Stimulated activated naive CD4-positive, alpha-beta T cell treated with Interleukin-2 at 50 U/mL for 16 hours (primary cell): Measurements from ENCODE around the gene TM4SF4.

Experiments
- DNase-seq: peaks from one replicate; lab custom pipeline; 2025; lab: John Stamatoyannopoulos, UW

TM4SF4 gene

DNA sequence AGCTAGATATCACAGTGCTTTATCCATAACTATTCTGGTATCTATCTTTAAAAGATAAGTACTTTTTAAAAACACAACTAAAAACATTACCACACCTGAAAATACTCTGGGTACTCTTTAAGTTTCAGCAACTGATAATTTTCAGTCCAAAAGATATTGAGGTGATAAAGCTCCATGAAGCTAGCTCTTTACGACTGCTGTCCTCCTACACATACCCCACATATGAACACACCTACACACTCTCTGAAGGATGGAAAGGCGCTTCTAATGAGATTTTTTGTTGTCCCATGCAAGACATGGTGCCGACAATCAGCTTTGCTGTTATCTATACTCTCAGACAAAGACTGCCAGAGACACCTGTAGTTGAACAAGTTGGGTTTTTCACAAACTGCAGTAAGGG, 19.1 kb upstream of the TM4SF4 start:
- DNase-seq, result no peak

DNA sequence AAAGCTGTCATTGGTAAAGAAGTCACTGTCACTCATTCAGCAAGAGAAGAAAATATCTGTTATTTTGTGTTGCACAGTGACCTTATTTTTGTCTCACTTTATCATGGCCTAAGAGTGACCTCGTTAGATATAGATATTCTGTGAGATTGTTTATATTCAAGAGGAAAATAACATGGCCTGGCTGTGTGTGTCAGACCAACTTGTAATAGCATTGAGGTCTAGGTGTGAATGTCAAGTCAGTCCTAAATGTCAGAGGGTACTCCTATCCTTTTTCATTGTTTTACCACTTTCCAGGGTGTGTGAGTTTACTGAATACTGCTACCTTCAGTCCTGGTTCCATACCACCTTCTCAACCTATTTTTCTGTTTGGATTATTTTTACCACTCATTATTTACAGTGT, 18.5 kb upstream of the TM4SF4 start:
- DNase-seq, result no peak

DNA sequence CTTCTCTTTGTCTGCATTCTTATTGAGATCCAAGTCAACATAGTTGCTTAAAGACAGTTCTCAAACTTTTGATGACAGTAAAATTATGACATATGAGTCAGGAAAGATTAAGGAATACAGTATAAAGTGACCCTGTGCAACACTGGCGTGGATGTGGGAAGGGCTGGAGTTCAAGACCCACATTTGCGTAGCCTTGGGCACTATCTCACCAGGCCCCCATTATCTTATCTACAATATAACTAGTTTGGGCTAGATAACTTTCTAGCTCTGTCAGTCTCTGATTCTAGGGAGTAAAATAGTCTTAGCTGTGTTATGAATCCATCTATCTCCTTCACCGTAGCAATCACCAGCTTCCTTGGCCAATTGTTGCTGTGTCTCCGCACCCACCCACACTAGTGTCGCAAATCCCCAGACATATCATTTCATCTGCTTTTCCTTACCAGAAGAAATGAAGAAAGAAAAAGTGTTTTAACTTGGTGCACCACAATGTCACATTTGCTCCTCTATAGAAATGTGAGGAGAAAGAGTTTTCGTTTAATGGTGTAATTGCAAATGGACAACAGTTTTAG, 14.9 kb upstream of the TM4SF4 start:
- DNase-seq, result no peak

DNA sequence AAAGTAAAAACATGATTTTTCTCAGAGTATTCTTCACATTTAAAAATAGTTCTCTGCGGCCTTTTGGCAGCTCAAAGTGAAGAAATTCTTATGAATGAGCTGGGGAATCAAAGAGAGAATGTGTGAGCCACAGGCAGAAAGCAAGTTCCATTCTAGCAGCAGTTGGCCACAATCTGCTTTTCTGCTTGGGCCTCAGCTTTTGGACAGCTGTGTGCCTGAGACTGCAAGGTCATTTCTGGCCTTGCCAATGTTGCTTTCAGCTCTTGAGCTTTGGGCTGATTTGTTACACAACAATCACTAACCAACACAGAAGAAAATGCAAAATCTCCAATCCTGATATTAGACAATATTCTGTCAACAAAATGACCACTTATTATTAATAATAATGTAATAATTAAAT, 14.4 kb upstream of the TM4SF4 start:
- no peak for DNase-seq

DNA sequence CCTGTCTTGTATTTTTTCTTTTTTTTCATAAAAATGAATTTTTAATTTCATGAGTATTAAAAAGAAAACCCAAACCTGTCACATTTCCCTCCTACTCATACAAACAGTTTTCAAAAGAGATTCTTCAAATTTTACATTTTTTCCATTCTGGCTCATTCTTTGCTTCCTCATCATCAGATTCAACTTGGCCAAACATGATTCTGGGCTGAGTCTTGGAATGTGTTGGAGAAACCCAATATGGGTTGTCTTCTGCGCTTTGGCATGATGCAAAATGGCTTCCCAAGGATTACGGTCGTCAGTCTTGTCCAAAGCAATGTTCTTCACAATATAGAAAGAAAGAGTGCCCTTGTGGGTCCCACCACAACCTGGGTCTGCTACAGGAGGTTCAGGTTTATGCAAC, 12.4 kb upstream of the TM4SF4 start:
- no peak for DNase-seq

DNA sequence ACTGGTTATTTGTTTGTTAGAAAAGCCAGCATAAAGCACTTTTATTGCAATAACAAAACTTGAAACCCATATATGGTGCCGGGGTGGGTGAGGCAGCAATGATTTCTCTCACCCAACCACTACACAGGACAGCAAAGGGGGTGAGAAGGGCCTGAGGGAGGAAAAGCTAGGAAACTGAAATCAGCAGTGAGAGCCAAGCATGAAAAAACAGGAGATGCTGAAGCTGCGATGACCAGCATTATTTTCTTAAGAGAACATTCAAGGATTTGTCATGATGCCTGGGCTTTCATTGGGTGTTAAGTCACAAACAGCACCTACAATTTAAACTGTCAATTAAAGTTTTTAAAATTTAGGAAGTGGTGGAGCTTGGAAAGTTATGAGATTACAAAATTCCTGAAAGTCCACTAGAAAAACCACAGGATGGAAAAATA, 11.9 kb upstream of the TM4SF4 start:
- no peak for DNase-seq

DNA sequence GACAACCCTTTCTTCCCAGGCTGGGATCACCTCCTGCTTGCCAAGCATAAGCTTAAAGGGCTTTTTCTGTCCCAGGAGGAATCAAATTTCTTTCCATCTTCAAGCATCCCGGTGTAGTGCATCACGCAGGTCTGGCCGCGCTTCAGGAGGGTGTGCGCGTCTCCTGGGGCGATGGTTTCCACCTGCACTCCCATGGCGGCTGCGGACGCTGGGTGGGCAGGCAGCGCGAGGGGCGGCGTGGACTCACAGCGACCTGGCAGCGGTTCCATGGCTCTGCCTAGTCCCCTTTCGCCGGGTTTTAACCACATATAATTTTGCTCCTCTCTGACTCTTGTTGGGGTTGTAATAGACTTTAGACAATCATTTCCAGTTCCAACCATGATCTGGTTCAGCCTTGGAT, 10.6 kb upstream of the TM4SF4 start:
- no peak for DNase-seq

DNA sequence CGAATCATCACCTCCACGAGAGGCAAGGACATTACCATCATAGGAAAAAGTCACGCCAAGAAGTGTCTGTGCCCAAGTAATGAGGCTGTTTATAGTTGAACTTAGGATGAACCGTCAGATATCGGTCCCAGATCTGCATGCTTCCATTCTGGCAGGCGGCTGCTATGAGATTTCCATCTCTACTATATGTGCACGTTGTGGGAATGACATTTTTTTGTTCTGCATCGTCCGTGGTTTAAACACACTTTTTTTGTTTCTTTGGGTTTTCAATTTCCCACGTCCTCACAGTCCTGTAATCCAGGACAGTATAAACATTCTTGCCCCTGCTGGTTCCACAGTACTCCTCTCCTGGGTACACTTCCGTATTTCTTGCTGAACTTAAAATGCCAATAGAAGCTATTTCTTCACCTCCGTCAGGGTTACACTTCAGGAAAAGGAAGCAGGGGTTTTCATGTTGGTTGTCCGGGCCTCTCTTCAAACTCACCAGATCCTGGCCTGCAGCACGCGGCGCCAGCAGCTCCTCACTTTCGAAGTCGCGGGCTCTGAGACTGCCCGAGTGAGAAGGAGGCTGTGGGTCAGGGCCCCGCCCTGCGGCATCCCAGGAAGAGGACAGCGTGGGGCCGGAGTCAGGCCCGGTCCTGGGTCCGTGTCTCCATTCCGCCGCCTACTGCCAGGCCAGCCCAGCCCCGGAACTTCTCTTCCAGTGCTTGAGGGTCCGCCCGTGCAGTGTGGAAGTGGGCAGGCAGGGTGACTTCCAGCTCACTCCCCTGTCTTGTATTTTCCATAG, 9.8 kb upstream of the TM4SF4 start:
- no peak for DNase-seq

DNA sequence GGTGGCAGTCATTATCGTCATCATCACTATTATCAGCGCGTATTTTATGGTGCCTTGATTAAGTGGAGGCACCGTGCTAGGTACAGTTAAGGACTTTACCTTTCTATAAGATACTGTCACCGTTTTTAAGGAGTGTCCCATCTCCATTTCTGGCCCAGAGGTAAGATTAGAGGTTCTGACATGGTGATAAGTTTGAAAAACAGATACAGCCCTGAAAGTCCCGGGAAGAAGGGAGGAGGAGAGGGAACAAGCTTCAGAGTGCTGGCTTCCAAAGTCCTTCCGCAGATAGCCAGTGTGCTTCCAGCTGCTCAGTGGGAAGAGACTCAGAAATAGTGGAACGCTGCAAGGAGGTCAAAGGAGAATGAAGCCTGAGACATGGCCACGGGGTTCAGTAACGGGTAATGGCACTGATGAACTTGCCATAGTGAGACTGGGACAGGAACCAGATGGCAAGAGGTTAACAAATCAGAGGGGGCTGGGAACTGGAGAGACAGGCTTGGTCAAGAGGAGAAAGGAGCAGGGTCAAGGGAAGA, 9.1 kb upstream of the TM4SF4 start:
- DNase-seq, result no peak

DNA sequence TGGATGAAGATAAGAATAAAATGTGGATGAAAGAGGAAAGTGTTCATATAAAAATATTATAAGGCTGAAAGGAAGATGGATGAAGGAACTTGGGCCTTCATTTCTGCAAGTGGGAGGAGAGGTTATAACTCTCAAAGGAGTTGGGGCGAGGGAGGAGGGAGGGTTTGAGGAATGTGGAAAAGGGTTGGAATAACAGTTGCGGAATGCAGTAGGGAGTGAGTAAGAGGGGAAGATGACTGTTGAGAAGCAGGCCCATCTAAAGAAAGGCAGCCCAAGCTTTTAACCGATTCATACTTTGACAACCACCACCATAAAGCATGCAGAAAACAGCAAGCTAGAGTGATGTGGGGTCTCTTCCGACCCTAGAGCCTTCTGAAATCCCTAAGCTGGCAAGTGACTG, 8.3 kb upstream of the TM4SF4 start:
- DNase-seq, result no peak

DNA sequence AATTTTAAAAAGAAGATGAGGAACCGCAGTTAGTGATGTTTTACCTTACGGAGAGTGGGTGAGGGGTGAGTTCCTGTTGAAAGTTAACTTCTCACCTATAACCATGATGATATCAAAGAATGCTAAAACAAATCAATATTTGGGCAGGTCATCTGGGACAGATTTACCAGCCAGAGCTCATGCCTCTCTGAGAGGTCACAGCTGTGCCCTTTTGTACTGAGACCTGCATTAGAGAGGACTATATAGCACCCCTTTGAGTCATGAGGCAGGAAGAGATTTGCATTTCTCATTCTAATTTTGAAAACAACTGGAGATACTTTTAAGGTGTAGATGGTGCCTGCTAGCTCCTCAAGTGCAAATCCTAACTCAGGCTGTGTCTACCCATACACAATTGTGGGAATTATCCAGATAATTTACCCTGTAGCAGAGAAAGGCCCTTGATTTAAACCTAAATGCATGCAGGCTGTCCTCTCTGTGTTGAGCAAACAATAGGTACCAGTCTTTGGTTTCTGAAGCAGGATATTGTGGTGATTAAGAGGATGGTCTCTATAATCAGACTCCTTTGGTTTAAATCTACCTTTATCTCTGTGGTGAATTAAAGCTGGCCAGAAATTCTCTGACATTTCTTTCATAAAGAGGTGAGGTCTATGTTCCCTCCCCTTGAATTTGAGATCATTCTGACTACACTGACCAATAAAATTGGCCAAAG, 5.8 kb upstream of the TM4SF4 start:
- DNase-seq, result no peak

DNA sequence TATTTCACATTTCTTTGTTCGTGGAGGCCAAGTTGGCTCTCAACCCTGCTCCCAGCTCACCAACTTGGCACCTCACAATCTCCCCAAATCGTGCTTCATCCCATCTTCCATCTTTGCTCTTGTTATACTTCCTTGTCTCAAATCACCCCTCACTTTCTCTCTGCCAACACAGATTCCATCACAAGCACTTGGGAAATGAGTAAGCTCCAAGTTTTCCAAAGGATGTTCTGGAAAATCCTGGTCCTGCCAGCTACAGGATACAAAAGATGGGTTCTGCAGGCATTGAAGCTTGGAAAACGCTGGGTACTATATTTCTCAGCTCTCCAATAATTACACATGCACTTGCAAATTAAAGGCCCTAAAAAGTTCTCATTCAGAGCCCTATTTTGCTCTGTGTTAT, 4.1 kb upstream of the TM4SF4 start:
- DNase-seq, result no peak

DNA sequence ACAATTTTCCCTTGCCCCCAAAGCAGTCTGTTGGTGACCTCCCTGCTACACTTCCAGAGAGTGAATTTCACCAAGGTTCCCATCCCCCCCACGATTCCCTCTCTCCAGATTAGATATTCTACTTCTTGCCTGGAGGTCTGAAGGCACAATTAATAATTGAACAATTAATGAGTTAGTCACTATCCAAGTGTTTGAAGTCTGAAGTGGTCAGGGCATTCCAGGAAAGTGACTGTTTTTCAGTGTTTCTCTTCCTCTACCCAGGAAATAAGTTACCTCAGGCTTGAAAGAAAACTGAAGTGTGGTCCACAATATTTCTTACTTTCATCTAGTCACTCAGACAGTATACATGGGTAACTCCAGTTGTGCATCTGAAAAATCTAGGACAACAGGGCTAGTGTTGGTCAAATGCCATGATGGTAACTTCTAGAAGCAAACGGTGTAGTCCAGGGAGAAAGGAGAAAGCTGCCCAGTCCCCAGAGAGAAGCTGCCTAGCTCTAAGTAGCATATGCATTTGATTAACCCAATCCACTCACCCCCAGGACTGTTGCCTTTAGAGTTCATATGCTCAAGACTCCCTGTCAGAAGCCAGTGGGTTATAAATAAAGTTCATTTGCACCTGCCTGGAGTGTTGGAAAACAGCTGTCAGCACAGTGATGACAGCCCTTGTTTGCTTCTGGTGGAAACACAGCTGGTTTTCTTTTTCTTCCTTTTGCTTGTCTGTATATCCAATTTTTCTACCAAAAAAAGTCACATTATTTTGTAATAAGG, 2.3 kb upstream of the TM4SF4 start:
- no peak for DNase-seq

DNA sequence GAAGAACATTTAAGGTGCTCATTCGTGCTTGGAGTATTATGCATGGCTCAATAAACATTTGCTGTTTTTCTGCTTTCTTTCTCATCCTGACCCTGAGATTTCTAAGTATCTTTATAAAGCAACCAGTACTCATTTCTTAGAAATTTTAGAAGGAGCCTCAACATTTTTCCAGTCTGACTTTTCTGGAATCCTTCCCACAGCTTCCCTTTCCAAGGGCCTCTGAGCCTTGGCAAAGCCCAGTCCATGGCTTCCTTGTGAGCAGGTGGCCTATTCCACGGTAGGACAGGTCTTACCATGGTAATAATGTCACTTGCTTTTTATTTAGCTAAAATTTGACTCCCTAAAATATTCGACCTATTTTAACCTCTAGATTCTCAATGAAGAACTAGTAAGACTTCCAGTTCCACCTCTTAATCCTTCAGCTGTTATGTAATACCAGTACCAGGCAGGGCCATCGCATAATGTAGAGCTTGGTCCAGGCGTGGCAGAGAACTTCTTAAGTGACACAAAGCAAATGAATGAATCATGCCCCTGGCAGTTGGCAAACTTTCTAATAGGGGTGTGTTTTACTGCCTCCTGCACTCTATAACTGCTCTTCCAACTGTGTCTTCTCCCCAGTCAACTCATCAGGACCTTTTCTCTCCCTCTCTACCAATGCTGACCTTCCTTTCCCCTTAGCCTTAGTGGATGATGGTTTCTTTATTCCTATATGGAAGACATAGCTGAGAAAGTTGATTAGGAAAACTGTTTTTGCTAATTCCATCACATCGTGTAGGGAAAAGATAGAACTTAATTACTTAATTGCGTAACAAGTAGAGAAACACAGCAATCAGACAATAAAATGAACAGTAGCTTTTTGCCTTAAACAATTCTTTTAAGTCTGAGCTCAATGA, 894 bp upstream of the TM4SF4 start:
- DNase-seq, result no peak

DNA sequence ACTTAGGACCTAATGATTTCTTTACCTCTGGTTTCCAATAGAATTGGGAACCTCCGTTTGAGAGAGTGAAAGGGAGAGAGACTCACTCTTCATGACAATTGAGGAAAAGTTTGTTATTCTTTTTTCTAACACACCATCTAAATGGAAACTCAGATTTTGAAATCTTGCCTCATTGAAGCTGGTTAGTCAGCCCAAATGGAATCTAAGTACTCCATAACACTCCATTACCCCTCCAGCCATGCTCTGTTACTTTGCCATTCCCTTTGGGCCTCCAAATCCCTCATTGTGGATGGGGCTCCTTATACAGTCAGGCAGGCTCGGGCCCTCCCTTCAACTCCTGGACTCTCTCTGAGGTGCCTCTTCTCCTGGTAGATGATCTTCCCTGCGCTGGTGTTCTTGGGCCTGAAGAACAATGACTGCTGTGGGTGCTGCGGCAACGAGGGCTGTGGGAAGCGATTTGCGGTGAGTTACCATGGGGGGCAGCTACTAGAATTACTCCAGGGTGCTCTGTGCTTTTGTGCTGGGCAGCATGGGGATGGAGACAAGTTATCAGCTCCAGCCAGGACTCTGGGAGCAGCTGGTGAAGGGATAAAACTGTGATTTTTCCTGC, 1.1 kb downstream of the TM4SF4 start:
- no peak for DNase-seq

DNA sequence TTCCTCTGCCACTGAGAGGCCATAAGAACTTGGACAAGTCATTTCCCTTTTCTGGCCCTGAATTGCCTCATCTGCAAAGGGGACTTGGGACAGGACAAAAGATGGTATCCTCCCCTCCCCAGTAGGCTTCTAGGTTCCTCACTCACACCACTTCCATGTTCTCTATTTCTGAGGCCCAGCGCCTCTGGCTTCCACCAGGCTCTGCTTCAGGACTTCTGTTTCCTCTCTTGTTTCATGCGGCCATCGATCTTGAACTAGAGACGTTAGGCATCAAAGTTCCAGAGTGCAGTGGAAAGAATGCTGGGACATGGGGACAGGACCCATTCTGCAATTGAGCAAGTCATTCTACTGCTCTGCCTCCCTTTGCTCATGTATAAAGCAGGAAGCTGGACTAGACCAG, 1.7 kb downstream of the TM4SF4 start:
- no peak for DNase-seq

DNA sequence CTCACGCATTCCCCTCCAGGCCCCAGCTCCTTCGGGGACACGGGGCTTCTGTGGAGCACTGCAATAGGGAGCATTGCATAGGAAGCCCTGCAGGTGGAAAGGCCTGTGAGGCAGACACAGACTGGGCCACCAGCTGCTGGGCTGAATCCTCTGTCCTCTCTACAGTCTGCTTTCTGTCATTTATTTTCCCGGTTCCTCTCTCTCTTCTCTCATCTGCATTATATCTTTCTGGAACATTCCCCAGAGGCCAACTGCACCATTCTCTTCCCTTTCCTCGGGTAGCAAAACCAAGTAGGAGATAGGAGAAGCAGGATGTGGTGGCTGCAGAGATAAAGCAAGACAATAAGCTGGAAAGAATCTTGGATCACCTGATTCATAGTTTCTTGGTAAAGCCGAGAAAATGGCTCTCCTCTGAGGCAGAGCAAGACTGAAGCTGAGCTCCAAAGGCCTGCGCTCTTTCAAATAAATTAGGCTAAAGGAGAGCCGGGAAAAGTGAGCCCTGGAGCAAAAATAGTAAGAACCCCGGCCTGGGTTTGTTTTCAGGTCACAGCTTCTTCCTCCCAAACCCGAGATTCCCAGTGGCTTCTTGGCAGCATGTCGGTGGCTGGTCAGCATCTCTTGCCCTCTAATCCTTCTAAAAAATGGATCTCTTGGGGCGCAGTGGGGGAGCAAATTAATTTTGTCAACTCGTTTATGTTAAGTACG, 5.3 kb downstream of the TM4SF4 start:
- DNase-seq, result no peak

DNA sequence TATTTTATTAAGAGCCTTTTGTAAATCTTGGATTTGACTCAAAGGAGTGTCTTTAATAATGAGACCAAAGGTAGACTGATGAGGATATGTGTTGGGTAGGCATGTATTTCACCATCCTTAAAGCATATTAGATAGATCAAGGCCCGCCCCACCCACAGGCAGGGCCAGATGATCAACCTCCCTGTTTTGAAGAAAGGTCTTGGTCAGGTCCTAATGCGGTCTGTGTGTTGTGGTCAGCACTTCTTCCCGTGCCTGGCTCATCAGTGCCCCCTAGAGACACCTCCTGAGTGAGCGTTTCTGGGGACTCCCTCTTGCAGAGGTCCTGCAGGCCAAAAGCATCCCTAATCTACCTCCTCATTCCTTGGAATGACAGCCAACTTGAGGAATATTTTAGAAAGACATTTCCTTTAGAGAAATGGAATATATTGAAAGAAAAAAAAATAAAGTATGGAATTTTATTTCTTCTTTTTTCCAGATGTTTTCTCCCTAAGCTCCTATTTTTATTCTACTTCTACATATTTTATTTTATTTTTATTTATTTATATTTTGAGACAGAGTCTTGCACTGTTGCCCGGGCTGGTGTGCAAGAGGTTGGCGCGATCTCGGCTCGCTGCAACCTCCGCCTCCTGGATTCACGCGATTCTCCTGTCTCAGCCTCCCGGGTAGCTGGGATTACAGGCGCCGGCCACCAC, 6.0 kb downstream of the TM4SF4 start:
- no peak for DNase-seq

DNA sequence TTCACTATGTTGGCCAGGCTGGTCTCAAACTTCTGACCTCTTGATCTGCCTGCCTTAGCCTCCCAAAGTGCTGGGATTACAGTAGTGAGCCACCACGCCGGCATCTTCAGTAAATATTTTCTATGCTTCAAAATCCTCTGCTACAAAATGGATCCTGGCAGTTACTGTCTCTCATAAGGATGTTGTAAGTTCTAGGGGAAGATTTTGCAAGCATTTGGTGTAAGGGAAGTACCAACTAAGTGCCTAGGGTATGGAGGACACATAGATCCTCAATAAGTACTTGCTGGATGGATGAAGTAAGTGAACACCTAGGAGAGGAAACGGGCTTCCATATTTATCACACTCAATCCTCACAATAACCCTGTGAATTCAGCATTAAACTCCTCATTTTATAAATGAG, 6.6 kb downstream of the TM4SF4 start:
- DNase-seq, result no peak

DNA sequence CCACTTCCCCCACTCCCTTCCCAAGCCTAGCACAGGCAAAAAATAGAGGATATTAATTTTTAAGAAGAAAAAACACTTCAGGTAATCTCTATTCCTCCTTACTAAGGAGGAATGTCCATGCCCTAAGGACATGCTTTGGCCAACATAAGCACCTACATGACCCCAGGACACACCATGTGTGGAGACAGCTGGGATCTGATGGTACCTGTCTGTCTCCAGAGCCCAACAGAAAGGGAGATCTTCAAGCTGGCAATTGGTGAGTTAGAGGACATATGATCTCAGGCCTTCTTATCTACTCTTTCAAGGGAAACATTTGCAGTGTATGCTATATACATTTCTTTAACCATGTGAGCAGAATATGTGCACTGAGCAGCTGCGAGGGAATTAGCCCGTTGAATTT, 7.0 kb downstream of the TM4SF4 start:
- no peak for DNase-seq
